ENCODE data around the gene MRPL33. TPM values are rescaled to one million over a fixed set of nuclear protein-coding genes. Genes with fewer than 3 reads are reported as not detected.

The MRPL33 gene
- total and polyA plus RNA-seq, 4 donors: 59.9 to 174 (median 123) TPM

GRCh38 chr2:27724191-27724590 is 47.3 kb upstream of the MRPL33 start:
- no peak for TF ChIP-seq CTCF (IDR thresholded peaks at IDR 0.05; ENCODE audit: control extremely low read depth, extremely low read depth)
- Histone ChIP-seq H3K27me3 (ENCODE audit: control insufficient read depth in 3 of 3, insufficient read depth in 3 of 3, low read length in 2 of 3) (no peaks in the 10 kb centered on the region), H3K4me3 (no peak overlapping the region), H3K9me3 (ENCODE audit: control insufficient read depth in 4 of 4, insufficient read depth in 3 of 4, low read length in 3 of 4) (no peaks in the 10 kb centered on the region), H3K27ac (ENCODE audit: low read depth in 1 of 2, low read length in 1 of 2) (peak overlapping the region; percentile 1 to 69), H3K4me1 (ENCODE audit: control insufficient read depth in 5 of 5, insufficient read depth in 5 of 5, low read length in 5 of 5) (peaks cover 0 to 20% (median 3%) of the 10 kb centered on the region in 5 donors), H3K9ac (ENCODE audit: insufficient read depth in 1 of 2, low read length in 2 of 2) (no peak overlapping the region), H3K36me3 (ENCODE audit: control insufficient read depth in 4 of 4, insufficient read depth in 4 of 4, low read length in 4 of 4) (no peaks in the 10 kb centered on the region)
- 85 to 92% methylated on average over 3 of the region's 3 CpGs for WGBS, 2 donors
- no peak for DNase-seq
- no peak for ATAC-seq (ENCODE audit: insufficient read depth, low FRiP score)

GRCh38 chr2:27724905-27725701 is 46.4 kb upstream of the MRPL33 start:
- WGBS, 2 donors: 65 to 73% methylated on average over 5 of the region's 5 CpGs
- ATAC-seq (ENCODE audit: insufficient read depth, low FRiP score): no peak
- no peak overlapping the region for H3K4me3 ChIP-seq
- peaks cover 0 to 25% (median 3%) of the 10 kb centered on the region in 5 donors for H3K4me1 ChIP-seq (ENCODE audit: control insufficient read depth in 5 of 5, insufficient read depth in 5 of 5, low read length in 5 of 5)
- H3K27ac ChIP-seq (ENCODE audit: low read depth in 1 of 2, low read length in 1 of 2): peak overlapping the region; percentile 21 to 69
- H3K27me3 ChIP-seq (ENCODE audit: control insufficient read depth in 3 of 3, insufficient read depth in 3 of 3, low read length in 2 of 3): no peaks in the 10 kb centered on the region
- no peaks in the 10 kb centered on the region for H3K9me3 ChIP-seq (ENCODE audit: control insufficient read depth in 4 of 4, insufficient read depth in 3 of 4, low read length in 3 of 4)
- no peak overlapping the region for H3K9ac ChIP-seq (ENCODE audit: insufficient read depth in 1 of 2, low read length in 2 of 2)
- no peak for TF ChIP-seq CTCF (IDR thresholded peaks at IDR 0.05; ENCODE audit: control extremely low read depth, extremely low read depth)
- DNase-seq: peak; percentile 48 to 57 (median 55)
- no peaks in the 10 kb centered on the region for H3K36me3 ChIP-seq (ENCODE audit: control insufficient read depth in 4 of 4, insufficient read depth in 4 of 4, low read length in 4 of 4)

GRCh38 chr2:27727257-27727656 is 44.3 kb upstream of the MRPL33 start:
- TF ChIP-seq CTCF (IDR thresholded peaks at IDR 0.05; ENCODE audit: control extremely low read depth, extremely low read depth): no peak
- Histone ChIP-seq H3K9me3 (ENCODE audit: control insufficient read depth in 4 of 4, insufficient read depth in 3 of 4, low read length in 3 of 4) (no peaks in the 10 kb centered on the region), H3K4me1 (ENCODE audit: control insufficient read depth in 5 of 5, insufficient read depth in 5 of 5, low read length in 5 of 5) (peaks cover 0 to 26% (median 3%) of the 10 kb centered on the region in 5 donors), H3K4me3 (no peak overlapping the region), H3K36me3 (ENCODE audit: control insufficient read depth in 4 of 4, insufficient read depth in 4 of 4, low read length in 4 of 4) (no peaks in the 10 kb centered on the region), H3K27me3 (ENCODE audit: control insufficient read depth in 3 of 3, insufficient read depth in 3 of 3, low read length in 2 of 3) (no peaks in the 10 kb centered on the region), H3K27ac (ENCODE audit: low read depth in 1 of 2, low read length in 1 of 2) (no peak overlapping the region), H3K9ac (ENCODE audit: insufficient read depth in 1 of 2, low read length in 2 of 2) (no peak overlapping the region)
- WGBS, 2 donors: 64 to 73% methylated on average over 9 of the region's 9 CpGs
- no peak for ATAC-seq (ENCODE audit: insufficient read depth, low FRiP score)
- no peak for DNase-seq
